ENCODE results near the gene CDC27.
"Not testable (repeated sequence)": the region's sequence is repeated elsewhere in the genome, so short reads cannot be mapped to it uniquely, and the experiment has no call there.

CDC27 gene

GRCh38 chr17:47120521-47121095 lies 68.5 kb downstream of the CDC27 start:
- DNase-seq, result no peak

- DNase-seq, result peak; percentile 64
Measured at GRCh38 chr17:47119746-47120520, 69.2 kb downstream of the CDC27 start.

GRCh38 chr17:47117386-47117785 lies 71.7 kb downstream of the CDC27 start:
- DNase-seq, result no peak

GRCh38 chr17:47106130-47106529 lies 83.0 kb downstream of the CDC27 start:
- DNase-seq, result no peak

GRCh38 chr17:47105246-47105645 lies 83.8 kb downstream of the CDC27 start:
- not testable (repeated sequence) for DNase-seq

GRCh38 chr17:47102914-47103313 lies 86.2 kb downstream of the CDC27 start:
- DNase-seq, result no peak

- peak; percentile 86 for DNase-seq
Measured at GRCh38 chr17:47099987-47100711, 88.9 kb downstream of the CDC27 start.

GRCh38 chr17:47099451-47099986 lies 89.6 kb downstream of the CDC27 start:
- no peak for DNase-seq

GRCh38 chr17:47096343-47096742 lies 92.8 kb downstream of the CDC27 start:
- DNase-seq, result no peak

- peak; percentile 19 for DNase-seq
Measured at GRCh38 chr17:47095268-47095667, 93.8 kb downstream of the CDC27 start.

- no peak for DNase-seq
Measured at GRCh38 chr17:47087093-47087492, 102.0 kb downstream of the CDC27 start.

GRCh38 chr17:47085736-47086135 lies 103.4 kb downstream of the CDC27 start:
- DNase-seq, result no peak

GRCh38 chr17:47078801-47079200 lies 110.3 kb downstream of the CDC27 start:
- no peak for DNase-seq

GRCh38 chr17:47077576-47077975 lies 111.5 kb downstream of the CDC27 start:
- DNase-seq, result no peak

- DNase-seq, result no peak
Measured at GRCh38 chr17:47076171-47076570, 112.9 kb downstream of the CDC27 start.

- DNase-seq, result not testable (repeated sequence)
Measured at GRCh38 chr17:47074361-47074760, 114.7 kb downstream of the CDC27 start.

GRCh38 chr17:47073629-47074028 lies 115.5 kb downstream of the CDC27 start:
- DNase-seq, result not testable (repeated sequence)

GRCh38 chr17:47072886-47073285 lies 116.2 kb downstream of the CDC27 start:
- DNase-seq, result no peak

- not testable (repeated sequence) for DNase-seq
Measured at GRCh38 chr17:47071171-47071570, 117.9 kb downstream of the CDC27 start.

GRCh38 chr17:47070266-47070665 lies 118.8 kb downstream of the CDC27 start:
- peak; percentile 39 for DNase-seq

Measured in NCI-H226 (cell line).